Measurements from ENCODE around the gene PLSCR3. TPM values are rescaled to one million over a fixed set of nuclear protein-coding genes. Genes with fewer than 3 reads are reported as not detected.

Gene PLSCR3
- total and polyA plus RNA-seq, 2 donors (not counting 3 experiments of a cell fraction or from before 2014, with no cell fraction given) = 59.9 to 94.8 TPM

- no peaks in the 10 kb centered on the region for H3K9me1 ChIP-seq (replicated peaks; ENCODE audit: control insufficient read depth, extremely low read depth, insufficient read depth, low read length)
- no peak overlapping the region for H3K27ac ChIP-seq (ENCODE audit: insufficient read depth, low read depth, low read length)
- H3K27me3 ChIP-seq (ENCODE audit: control insufficient read depth in 2 of 2, insufficient read depth in 2 of 2, low read length in 2 of 2) = peaks cover 23 to 34% of the 10 kb centered on the region in 2 experiments
- ChIA-PET CTCF (interaction anchor here (0.6 to 3.0 kb wide), 9 partner anchors 8 to 119 kb away, joined by 3 to 17 read pairs (median 3); no protein-coding TSS in a partner anchor), POLR2A (interaction anchor here (0.6 to 1.6 kb wide), 3 partner anchors 43 to 133 kb away, joined by 4 to 6 read pairs (median 5); partner anchors contain the start of gene POLR2A)
- no peaks in the 10 kb centered on the region for H3K9me3 ChIP-seq (replicated peaks; ENCODE audit: control insufficient read depth, insufficient read depth, low read length)
- no peak for DNase-seq (ENCODE audit: low read depth, low spot score)
- peaks cover 23% of the 10 kb centered on the region for H3K4me1 ChIP-seq (ENCODE audit: control insufficient read depth, extremely low read depth, insufficient read depth, low read length)
- H4K20me1 ChIP-seq (replicated peaks; ENCODE audit: control insufficient read depth, extremely low read depth, insufficient read depth, low read length) = no peaks in the 10 kb centered on the region
- no peak overlapping the region for H3K9ac ChIP-seq (replicated peaks; ENCODE audit: extremely low read depth, insufficient read depth, low read length)
- no peak overlapping the region for H2AFZ ChIP-seq (ENCODE audit: low read depth, low read length)
- no peak for TF ChIP-seq CTCF (IDR thresholded peaks at IDR 0.05; ENCODE audit: extremely low read depth in 1 of 2, insufficient read depth in 1 of 2, low read depth in 1 of 2, low read length in 2 of 2)
- no peak for FAIRE-seq
- dilution Hi-C loops (cut with MboI; ENCODE audit: extremely low pct_ligation_motif_present, low sequenced_read_pairs) = no loop called here
- BruUV-seq (replicated peaks) = no TSS peak
- no peak overlapping the region for H3K4me2 ChIP-seq (ENCODE audit: insufficient read depth, low read length)
- H3K79me2 ChIP-seq (ENCODE audit: control insufficient read depth, insufficient read depth, low read length) = no peaks in the 10 kb centered on the region
- H3K36me3 ChIP-seq (ENCODE audit: control insufficient read depth in 2 of 2, extremely low read depth in 1 of 2, insufficient read depth in 2 of 2, low read length in 2 of 2) = no peaks in the 10 kb centered on the region
- no peak overlapping the region for H3K4me3 ChIP-seq (replicated peaks in 1 of 3; ENCODE audit: insufficient read depth in 1 of 3, low read depth in 1 of 3, low read length in 3 of 3)
- intact Hi-C loops (cut with micrococcal nuclease) = no loop called here
Observed at GRCh38 chr17:7441266-7441665, 46.9 kb upstream of the PLSCR3 start.

DNA sequence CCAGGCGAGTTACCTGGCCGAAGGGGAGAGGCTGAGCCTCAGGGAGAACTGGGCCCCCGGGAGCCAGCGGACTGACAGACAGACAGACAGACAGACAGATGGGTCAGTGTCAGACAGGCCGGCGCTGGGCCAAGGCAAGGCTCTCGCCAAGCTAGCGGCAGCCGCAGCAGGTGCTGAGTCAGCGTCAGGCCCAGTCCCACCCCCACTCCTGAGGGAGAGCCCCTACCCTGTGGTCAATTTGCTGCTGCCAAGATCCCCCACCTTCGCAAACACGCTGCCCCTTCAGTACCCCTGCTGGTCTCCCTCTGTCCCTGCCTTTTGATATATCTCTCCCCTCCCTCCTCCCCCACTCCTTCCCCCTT is 46.5 kb upstream of the PLSCR3 start:
- Histone ChIP-seq H3K4me2 (ENCODE audit: insufficient read depth, low read length) (peak overlapping the region; percentile 43), H3K9me3 (replicated peaks; ENCODE audit: control insufficient read depth, insufficient read depth, low read length) (no peaks in the 10 kb centered on the region), H3K27me3 (ENCODE audit: control insufficient read depth in 2 of 2, insufficient read depth in 2 of 2, low read length in 2 of 2) (peaks cover 22 to 30% of the 10 kb centered on the region in 2 experiments), H3K9ac (replicated peaks; ENCODE audit: extremely low read depth, insufficient read depth, low read length) (no peak overlapping the region), H3K36me3 (ENCODE audit: control insufficient read depth in 2 of 2, extremely low read depth in 1 of 2, insufficient read depth in 2 of 2, low read length in 2 of 2) (no peaks in the 10 kb centered on the region), H3K4me1 (ENCODE audit: control insufficient read depth, extremely low read depth, insufficient read depth, low read length) (peaks cover 28% of the 10 kb centered on the region), H2AFZ (ENCODE audit: low read depth, low read length) (no peak overlapping the region), H3K9me1 (replicated peaks; ENCODE audit: control insufficient read depth, extremely low read depth, insufficient read depth, low read length) (no peaks in the 10 kb centered on the region), H3K4me3 (replicated peaks in 1 of 3; ENCODE audit: insufficient read depth in 1 of 3, low read depth in 1 of 3, low read length in 3 of 3) (peak overlapping the region in 1 of 3 experiments; percentile 30), H4K20me1 (replicated peaks; ENCODE audit: control insufficient read depth, extremely low read depth, insufficient read depth, low read length) (no peaks in the 10 kb centered on the region), H3K27ac (ENCODE audit: insufficient read depth, low read depth, low read length) (no peak overlapping the region), H3K79me2 (ENCODE audit: control insufficient read depth, insufficient read depth, low read length) (no peaks in the 10 kb centered on the region)
- ChIA-PET POLR2A (interaction anchor here (0.6 to 1.6 kb wide), 4 partner anchors 38 to 133 kb away, joined by 3 to 6 read pairs (median 4); partner anchors contain the start of genes POLR2A and ZBTB4), CTCF (interaction anchor here (0.6 to 3.0 kb wide), 10 partner anchors 8 to 120 kb away, joined by 3 to 17 read pairs (median 3); partner anchors contain the start of gene PLSCR3)
- no TSS peak for BruUV-seq (replicated peaks)
- DNase-seq (ENCODE audit: low read depth, low spot score) (peak; percentile 22), FAIRE-seq (peak; percentile 62)
- intact Hi-C loops (cut with micrococcal nuclease) (no loop called here), dilution Hi-C loops (cut with MboI; ENCODE audit: extremely low pct_ligation_motif_present, low sequenced_read_pairs) (no loop called here)
- TF ChIP-seq JUN (IDR thresholded peaks at IDR 0.05; ENCODE audit: borderline replicate concordance, insufficient read depth, insufficient read length, low read depth) = no peak
- no peak for TF ChIP-seq GATA2 (IDR thresholded peaks at IDR 0.05; ENCODE audit: insufficient read depth, insufficient read length, low read depth, low read length)
- no peak for TF ChIP-seq POLR2AphosphoS5 (IDR thresholded peaks at IDR 0.05; ENCODE audit: insufficient read depth, low read depth, low read length)
- no peak for TF ChIP-seq MYC (IDR thresholded peaks at IDR 0.05; ENCODE audit: low read depth, low read length)
- no peak for TF ChIP-seq FOS (IDR thresholded peaks at IDR 0.05; ENCODE audit: borderline replicate concordance, insufficient read depth, low read length)
- no peak for TF ChIP-seq POLR2A (IDR thresholded peaks at IDR 0.05; ENCODE audit: low read depth, low read length)
- TF ChIP-seq CTCF (IDR thresholded peaks at IDR 0.05; ENCODE audit: extremely low read depth in 1 of 2, insufficient read depth in 1 of 2, low read depth in 1 of 2, low read length in 2 of 2) = no peak
- TF ChIP-seq EZH2 (IDR thresholded peaks at IDR 0.05; ENCODE audit: borderline replicate concordance, low read depth, low read length, severe bottlenecking) = no peak
- no peak for TF ChIP-seq MAX (IDR thresholded peaks at IDR 0.05; ENCODE audit: insufficient read depth, insufficient read length)

All from endothelial cell of umbilical vein (primary cell).